Measurements from ENCODE around the gene FRMD4A. TPM values are rescaled to one million over a fixed set of nuclear protein-coding genes. Genes with fewer than 3 reads are reported as not detected.

FRMD4A gene
- total and polyA plus RNA-seq, 11 donors = 12.2 to 58.1 (median 28.1) TPM

DNA sequence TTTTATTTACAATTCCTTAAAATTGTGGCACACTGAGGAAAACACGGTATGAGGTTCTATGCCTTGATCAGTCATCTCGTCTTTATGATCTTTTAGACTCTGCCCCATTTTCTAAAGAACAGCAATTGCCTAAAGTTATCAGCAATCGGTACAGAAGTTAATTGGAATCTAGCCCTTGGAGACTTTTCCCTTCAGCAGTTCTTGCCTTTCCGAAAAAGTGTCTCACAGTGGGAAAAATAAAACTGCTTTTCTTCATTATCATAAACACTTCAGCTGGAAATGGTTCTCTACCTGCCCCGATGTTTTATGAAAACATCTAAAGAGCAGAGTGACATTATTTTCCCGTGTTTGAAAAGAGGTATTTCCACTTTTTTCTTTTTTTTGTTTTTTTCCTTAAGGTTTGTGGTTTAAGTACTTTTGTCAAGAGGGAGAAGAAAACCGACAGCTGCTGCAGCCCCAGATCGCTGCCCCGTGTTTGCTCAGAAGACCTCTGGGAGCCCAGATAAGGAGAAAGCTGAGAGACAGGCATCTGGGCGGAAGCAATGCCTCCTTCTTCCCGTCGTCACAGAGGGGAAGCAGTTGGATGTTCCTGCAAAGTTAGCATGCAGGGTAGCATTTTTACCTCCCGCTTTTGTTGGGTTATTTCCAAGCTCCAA lies 149.7 kb downstream of the FRMD4A start:
- no peak overlapping the region for H3K4me3 ChIP-seq
- H3K36me3 ChIP-seq = no peaks in the 10 kb centered on the region
- H3K27me3 ChIP-seq = peaks cover 0 to 63% (median 20%) of the 10 kb centered on the region in 9 donors
- no peak for TF ChIP-seq POLR2A (IDR thresholded peaks at IDR 0.05)
- TF ChIP-seq, protein P1, sequence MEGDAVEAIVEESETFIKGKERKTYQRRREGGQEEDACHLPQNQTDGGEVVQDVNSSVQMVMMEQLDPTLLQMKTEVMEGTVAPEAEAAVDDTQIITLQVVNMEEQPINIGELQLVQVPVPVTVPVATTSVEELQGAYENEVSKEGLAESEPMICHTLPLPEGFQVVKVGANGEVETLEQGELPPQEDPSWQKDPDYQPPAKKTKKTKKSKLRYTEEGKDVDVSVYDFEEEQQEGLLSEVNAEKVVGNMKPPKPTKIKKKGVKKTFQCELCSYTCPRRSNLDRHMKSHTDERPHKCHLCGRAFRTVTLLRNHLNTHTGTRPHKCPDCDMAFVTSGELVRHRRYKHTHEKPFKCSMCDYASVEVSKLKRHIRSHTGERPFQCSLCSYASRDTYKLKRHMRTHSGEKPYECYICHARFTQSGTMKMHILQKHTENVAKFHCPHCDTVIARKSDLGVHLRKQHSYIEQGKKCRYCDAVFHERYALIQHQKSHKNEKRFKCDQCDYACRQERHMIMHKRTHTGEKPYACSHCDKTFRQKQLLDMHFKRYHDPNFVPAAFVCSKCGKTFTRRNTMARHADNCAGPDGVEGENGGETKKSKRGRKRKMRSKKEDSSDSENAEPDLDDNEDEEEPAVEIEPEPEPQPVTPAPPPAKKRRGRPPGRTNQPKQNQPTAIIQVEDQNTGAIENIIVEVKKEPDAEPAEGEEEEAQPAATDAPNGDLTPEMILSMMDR (IDR thresholded peaks at IDR 0.05) = no peak
- no peak overlapping the region for H3K27ac ChIP-seq
- no peaks in the 10 kb centered on the region for H3K4me1 ChIP-seq
- DNase-seq (no peak), ATAC-seq (no peak)
- H3K9me3 ChIP-seq = no peaks in the 10 kb centered on the region
- WGBS, 4 donors = 24 to 29% (median 26%) methylated on average over 13 of the region's 13 CpGs
- intact Hi-C loops (cut with DNase I) = no loop called here

DNA sequence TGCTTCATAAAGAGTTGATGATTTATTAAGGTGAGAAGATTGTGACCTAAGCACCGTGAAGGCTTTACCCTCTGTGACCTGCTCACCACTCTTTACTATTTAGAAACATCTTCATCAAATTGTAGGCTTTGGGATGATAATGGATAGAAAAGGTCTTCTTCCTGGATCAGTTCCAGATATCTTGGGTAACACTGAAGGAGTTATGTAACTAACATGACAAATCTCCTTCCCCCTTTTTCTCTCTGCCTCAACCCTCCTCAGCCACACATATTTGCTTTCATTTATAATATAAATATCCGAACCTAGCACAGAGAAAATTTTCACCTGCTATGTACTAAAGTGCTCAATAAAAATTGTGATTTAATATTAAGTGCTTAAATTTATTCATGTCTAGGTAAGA lies 151.5 kb downstream of the FRMD4A start:
- Histone ChIP-seq H3K27ac (no peak overlapping the region), H3K27me3 (peaks cover 0 to 77% (median 31%) of the 10 kb centered on the region in 9 donors), H3K36me3 (no peaks in the 10 kb centered on the region), H3K4me1 (peaks cover 0 to 3% (median under 1%) of the 10 kb centered on the region in 12 donors), H3K4me3 (no peak overlapping the region), H3K9me3 (no peaks in the 10 kb centered on the region)
- ATAC-seq (no peak), DNase-seq (no peak)
- TF ChIP-seq, protein P1 (IDR thresholded peaks at IDR 0.05) = no peak
- no peak for TF ChIP-seq POLR2A (IDR thresholded peaks at IDR 0.05)
- intact Hi-C loops (cut with DNase I) = no loop called here
- 45 to 64% (median 47%) methylated on average over 2 of the region's 2 CpGs for WGBS, 4 donors

DNA sequence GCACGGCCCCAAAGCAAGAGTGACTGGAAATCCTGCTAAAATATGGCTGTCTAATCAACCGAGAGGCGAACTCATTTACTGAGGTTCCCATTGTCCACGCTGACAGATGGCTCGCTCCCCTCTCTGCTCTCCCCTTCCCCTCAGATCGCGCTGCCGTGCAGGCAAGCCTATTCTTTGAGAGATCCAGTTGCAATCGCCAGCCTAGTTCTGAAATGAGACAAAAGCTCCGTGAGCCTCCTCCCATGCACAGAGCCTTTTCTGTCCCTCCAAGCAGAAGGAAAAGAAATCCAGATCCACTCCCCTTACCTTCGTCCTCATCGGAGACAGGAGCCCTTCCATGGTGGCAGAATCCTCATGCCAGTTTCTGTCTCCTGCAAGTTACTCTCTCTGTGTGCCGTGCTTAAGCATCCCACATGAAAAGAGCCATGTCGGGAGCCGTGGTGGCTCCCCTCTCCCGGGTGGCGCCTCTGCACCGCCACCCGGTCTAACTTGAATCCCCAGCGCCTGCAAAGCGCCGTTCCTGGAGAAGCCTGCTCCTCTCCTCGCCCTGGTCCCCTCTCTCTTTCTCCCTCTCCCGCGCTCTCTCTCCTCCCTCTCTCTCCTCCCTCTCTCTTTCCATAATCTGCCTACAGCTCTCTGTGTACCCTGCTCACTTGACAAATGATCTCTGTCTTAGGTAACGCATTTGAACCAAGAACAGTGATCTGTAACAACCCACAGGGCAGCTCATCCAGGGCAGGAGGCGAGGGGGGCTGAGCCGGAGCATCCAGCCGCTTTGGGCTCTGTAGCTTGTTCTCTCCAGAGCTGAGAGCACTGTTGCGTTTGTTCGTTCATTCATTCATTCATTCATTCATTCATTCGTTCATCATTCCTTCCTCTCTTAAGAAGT lies 156.8 kb downstream of the FRMD4A start:
- WGBS, 4 donors = 2 to 3% (median 2%) methylated on average over 32 of the region's 32 CpGs
- Histone ChIP-seq H3K4me3 (peak overlapping the region in 11 of 12 donors; percentile 0 to 61 (median 44)), H3K9me3 (no peaks in the 10 kb centered on the region), H3K36me3 (no peaks in the 10 kb centered on the region), H3K27me3 (peaks cover 0 to 68% (median 28%) of the 10 kb centered on the region in 9 donors), H3K27ac (no peak overlapping the region), H3K4me1 (peaks cover 0 to 15% (median 5%) of the 10 kb centered on the region in 12 donors)
- ATAC-seq = peak in 3 of 4 donors; percentile 33 to 49 (median 45)
- no peak for DNase-seq
- intact Hi-C loops (cut with DNase I) = no loop called here
- no peak for TF ChIP-seq POLR2A (IDR thresholded peaks at IDR 0.05)
- TF ChIP-seq, protein P1 (IDR thresholded peaks at IDR 0.05) = no peak

DNA sequence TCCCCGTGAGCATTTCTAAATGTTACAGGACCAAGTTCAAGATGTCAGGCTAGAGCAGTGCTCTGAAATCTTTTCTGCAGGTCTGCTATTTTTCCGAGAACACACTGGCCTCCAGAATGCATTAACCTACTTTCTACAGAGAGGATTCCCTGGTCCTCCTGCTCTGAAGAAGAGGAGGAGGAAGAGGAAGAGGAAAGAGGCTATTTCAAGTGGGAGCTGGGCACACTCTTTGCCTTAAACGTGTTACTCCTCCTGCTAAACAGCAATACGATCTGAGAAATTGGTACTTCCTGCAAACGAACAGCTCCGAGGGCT lies 157.4 kb downstream of the FRMD4A start:
- DNase-seq (no peak), ATAC-seq (no peak)
- no peaks in the 10 kb centered on the region for H3K36me3 ChIP-seq
- peaks cover 0 to 64% (median 31%) of the 10 kb centered on the region in 9 donors for H3K27me3 ChIP-seq
- WGBS, 4 donors = 4 to 5% (median 5%) methylated on average over 6 of the region's 6 CpGs
- peaks cover 0 to 15% (median 5%) of the 10 kb centered on the region in 12 donors for H3K4me1 ChIP-seq
- no peaks in the 10 kb centered on the region for H3K9me3 ChIP-seq
- TF ChIP-seq, protein P1 (IDR thresholded peaks at IDR 0.05) = no peak
- TF ChIP-seq POLR2A (IDR thresholded peaks at IDR 0.05) = no peak
- H3K4me3 ChIP-seq = peak overlapping the region in 11 of 12 donors; percentile 0 to 61 (median 44)
- no peak overlapping the region for H3K27ac ChIP-seq
- intact Hi-C loops (cut with DNase I) = no loop called here

Data from heart left ventricle (tissue), 16 donors.